ENCODE data around the gene TTYH2.

DNA sequence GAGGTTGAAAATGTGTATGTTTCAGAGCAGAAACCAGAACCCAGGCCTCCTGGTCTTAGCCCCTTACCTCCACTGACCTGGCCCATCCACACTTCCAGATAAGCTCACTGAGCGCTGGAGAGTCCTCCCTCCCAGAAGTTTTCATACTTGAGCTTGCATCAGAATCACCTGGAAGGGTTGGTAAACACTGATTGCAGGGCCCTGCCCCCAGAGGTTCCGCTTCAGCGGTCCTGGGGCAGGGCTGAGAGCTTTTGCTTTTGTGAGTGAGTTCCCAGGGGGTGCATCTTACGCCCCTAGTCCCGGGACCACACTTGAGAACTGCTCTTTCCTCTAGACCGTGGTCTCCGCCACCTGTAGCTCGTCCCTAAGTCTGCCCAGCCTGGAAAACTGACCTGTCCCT lies 20.6 kb downstream of the TTYH2 start:
- TF ChIP-seq CTCF (conservative IDR thresholded peaks at IDR 0.05; ENCODE audit: low read depth, low read length) (no peak), EZH2 (IDR thresholded peaks at IDR 0.05; ENCODE audit: borderline replicate concordance, low read depth, low read length, poor library complexity, severe bottlenecking) (no peak)
